Activated CD4-positive, alpha-beta T cell treated with anti-CD3 and anti-CD28 coated beads, Interleukin-2, amount 50 U/mL, for 4 hours (primary cell): ENCODE data around the gene PLEKHG7.
"Not testable (repeated sequence)": the region's sequence is repeated elsewhere in the genome, so short reads cannot be mapped to it uniquely, and the experiment has no call there.

ENCODE experiments used
- DNase-seq, 2 experiments: peaks; one replicate each; pipeline ENCODE4 v3.0.0-alpha.2; 2020

The PLEKHG7 gene, protein sequence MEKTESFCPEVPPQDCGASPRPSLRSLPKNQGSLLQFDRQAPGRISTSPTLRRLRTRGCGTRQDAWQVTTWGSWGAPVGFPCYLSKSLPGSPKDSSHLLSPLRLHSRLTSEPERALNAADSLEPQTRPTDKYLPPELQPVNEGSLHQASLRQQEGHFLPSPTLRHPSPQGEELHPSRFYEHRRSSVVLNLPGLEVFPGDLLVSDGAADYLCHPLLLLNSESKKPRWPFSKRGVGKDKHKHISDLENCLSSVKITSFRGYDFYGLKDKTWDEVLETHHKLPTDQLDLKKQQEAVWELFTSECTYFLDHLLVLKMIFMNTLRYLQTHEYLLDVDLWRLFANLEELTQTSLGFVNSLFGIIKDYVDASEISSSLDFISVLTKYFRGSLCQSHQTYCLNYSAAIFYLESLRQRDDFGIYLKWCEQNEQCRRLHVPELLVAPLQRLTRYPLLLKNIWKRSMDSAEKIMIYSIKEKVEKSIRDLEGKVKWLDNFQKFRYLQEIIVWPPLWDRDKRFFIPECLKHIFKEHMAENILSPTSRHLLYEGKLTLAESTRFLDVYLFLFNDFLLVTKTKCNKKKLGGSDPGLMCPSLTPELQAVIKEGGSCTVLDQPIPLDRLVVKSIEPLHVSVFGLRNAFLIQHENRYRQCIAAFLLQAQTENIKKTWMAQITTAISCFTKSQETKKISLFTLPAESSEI

DNA sequence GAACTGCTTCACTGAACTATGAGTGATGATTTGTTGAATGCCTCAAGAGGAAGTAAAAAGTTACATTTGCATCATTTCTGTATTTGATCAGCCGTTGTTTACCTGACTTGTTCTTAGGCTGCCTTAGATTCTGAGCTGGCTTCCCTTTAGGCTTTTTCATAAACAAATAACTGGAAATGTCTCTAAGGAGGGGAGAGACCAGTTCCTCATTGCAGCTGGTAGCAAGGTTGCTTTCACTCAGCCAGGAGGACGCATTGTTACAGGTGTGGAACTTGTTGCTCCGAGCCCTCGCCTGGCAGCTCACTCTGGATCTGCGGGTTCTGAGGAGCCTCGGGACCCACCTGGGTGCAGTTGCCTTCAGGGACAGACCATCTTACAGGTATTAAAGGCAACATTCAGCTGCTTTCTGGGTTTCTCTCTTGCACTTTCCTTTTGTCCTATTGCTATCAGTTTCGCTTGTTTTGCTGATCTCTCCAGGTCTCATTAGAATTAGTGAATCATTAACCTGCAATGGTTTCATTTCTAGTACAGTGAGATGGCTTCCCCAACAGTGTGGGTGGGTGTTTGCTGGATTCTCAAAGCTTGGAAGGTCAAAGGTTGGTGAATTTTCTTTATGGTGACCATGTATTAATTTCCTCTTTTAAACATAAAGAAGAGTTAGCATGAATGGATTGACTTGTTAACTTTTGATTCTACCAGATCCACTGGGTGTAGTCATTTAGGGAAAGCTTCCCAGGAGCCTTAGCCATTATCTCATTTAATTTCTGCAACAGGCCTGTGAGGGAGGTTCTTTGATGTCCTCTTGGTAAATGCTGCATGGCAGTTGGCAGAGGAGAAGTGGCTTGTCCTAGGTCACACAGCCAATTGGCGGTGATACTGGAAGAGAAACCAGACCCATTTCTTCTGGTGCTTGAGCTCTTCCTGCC, at the start of gene PLEKHG7:
PLEKHG7 (plus strand) TSS at position 236 of the 926 bp plus-strand sequence. CDS start 3,643 bp downstream, outside the sequence.
- DNase-seq = no peak

DNA sequence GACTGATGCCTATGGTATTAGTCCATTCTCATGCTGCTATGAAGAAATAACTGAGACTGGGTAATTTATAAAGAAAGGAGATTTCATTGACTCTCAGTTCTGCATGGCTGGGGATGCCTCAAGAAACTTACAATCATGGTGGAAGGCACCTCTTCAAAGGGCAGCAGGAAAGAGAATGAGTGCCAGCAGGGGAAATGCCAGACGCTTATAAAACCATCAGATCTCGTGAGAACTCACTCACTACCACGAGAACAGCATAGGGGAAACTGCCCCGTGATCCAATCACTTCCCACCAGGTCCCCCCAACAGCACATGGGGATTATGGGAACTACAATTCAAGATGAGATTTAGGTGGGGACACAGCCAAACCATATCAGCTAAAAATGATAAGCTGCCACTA, 48.5 kb upstream of the PLEKHG7 start:
- not testable (repeated sequence) for DNase-seq

DNA sequence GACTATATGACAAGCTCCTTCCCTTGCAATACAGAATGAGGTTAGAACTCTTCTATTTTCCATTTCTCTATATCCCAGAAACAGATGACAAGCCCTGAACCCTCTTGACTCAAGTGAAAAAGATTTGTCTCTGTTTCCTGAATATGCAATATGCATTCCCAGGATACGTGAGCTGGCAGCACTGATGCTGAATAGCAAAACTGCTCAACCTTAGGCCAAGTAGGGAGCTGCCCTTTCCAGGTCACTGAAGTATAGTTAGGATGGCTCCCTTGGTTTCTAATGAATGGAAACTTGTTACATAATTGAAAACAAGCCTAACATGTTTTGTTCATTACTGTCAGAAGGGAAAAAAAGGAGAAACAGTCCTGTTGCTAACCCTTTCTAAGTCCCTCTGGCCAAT, 47.9 kb upstream of the PLEKHG7 start:
- no peak for DNase-seq

DNA sequence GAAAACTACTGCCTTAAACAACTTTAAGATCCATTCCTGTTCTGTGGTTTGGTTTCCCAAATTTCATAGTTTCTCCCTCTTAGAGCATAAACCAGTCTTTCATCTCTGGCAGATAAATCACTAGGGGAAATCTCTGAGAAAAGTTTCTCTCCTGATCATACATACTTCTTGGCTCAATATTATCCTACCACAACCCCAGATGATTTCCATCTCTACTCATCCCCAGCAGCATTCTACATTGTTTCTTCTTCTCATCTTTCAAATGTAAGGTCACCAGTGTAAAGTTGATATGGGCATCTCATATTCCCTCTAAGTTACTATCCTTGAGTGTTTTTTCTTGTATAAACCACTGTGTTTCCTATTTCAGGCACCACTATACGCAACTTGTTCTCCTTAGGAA, 45.9 kb upstream of the PLEKHG7 start:
- no peak for DNase-seq

DNA sequence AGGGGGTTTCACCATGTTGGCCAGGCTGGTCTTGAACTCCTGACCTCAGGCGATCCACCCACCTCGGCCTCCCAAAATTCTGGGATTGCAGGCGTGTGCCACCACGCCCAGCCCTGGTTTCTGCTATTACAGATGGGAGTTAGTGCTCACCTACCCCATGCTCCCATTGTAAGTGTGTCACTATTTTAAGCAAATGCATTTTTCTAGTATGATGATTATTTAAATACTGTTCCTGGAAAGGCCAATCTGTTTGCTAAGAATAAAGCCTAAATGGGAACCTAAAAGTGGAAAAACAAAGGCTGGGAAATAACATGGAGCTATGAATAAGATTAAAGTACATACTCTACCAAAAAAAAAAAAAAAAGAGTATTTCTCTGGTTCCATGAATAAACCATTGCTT, 45.0 kb upstream of the PLEKHG7 start:
- DNase-seq = no peak

DNA sequence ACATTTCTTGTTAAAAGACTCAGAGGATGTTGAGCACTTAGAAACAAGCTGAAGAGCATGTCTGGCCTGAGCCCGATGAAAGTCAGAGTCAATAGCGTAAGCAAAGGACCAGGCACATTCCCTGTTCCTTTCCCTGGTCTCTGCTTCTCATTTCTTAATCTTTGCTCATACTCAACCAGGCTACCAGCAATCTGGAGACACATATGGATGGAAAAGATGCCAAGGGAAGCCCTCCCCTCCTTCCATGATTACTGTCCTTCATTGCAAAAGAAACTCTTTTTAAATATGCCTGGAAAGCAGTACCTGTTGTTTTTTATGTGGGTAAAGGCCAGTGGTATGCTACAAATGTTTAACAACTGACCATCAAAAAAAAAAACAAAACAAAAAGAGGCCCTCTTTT, 44.2 kb upstream of the PLEKHG7 start:
- DNase-seq = no peak

DNA sequence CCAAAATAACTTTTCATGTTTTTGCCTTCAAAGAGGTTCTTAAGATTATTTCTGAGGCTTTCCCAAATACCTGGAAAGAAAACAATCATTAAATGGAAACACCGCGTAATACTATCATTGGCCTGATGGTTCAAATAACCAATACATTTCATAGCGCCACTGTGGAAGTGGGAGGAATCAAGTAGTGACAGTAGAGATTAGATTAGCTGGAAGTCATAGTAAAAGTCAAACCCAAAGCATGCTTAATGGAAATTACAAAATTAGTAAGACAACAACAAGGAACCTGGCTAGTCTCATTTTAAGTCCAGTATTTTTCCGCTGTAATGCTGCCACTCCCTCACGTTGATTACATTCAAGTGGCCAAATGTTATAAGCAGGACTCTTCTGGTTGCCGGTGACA, 41.5 kb upstream of the PLEKHG7 start:
- no peak for DNase-seq

DNA sequence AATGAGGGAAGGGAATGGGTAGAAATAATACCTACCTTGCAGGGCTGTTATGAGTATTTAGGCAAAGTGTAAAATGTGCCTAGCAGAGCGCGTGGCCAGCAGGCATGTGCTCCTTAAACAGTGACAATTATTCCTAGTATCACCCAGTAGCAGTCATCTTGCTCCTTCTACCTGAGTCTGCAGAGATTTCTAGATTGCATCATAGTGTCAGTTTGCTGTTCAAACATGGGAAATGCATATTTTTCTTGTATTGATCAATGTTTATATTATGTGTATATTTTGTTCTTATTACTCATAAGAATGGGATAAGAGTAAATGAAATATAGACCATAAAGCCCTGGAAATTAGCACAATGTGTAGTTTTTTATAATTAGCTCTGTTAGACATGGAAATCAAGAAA, 37.3 kb upstream of the PLEKHG7 start:
- DNase-seq = no peak

DNA sequence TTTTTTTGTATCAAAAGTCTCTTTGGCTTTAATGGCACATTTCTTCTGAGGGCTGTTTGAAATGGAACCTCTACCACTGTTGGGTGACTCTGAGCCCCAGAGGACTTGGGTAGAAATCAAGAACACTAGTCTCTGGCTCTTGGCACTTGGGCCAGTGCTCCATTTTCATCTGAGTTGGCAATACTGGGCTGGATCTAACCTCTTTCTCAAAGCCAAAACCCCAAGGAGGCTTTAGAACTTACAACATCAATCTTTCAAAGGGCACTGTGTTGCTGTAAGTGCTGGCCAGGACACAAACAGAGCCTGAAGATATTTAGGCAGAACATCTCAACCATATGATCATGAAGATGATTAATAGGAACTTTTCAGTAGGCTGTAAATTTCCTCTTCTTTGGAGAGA, 34.0 kb upstream of the PLEKHG7 start:
- DNase-seq = no peak

DNA sequence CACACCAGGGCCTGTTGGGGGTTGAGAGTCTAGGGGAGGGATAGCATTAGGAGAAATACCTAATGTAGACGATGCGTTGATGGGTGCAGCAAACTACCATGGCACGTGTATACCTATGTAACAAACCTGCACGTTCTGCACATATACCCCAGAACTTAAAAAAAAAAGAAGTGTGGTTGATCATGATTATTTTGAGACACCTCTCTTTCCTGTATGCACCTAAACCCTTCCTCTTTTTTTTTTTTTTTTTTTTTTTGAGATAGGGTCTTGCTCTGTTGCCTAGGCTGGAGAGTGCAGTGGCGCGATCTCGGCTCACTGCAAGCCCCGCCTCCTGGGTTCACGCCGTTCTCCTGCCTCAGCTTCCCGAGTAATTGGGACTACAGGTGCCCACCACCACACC, 31.3 kb upstream of the PLEKHG7 start:
- DNase-seq = not testable (repeated sequence)

DNA sequence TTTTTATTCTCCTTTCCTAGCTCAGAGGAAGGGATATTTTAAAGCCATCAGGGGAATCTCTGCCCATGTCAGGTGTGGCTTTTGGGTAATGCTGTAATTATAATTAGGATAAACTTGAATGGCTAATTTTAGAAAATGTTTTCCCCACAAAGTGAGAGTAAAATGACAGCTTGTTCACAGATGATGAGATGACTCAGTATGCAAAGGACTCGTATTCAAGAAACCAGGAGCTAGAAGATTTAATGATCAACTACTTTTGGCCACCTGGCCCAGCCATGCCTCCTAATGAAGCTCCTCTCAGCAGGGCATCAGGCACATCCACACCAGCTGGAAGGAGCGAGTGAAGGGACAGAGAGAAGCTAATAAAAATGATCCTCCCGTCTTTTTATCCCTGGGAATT, 29.0 kb upstream of the PLEKHG7 start:
- DNase-seq = no peak

DNA sequence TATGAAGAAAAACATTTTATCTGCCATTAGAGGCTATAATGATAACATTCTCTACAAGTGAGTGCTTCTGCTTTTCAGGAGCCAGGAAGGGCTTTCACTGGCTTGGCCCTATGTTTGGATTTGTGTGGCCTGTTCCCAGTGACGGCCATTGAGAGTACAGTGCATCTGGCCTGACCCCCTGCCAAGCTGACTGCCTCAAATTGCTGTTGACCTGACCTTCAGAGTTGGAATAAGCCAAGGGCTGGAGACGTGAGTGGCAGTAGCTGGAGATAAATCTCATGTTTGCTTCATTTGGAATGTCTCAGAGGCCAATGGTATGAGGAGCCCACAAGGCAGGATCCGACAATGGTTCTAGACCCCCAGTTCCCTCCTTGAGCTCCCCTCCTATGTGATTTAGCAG, 28.3 kb upstream of the PLEKHG7 start:
- no peak for DNase-seq

DNA sequence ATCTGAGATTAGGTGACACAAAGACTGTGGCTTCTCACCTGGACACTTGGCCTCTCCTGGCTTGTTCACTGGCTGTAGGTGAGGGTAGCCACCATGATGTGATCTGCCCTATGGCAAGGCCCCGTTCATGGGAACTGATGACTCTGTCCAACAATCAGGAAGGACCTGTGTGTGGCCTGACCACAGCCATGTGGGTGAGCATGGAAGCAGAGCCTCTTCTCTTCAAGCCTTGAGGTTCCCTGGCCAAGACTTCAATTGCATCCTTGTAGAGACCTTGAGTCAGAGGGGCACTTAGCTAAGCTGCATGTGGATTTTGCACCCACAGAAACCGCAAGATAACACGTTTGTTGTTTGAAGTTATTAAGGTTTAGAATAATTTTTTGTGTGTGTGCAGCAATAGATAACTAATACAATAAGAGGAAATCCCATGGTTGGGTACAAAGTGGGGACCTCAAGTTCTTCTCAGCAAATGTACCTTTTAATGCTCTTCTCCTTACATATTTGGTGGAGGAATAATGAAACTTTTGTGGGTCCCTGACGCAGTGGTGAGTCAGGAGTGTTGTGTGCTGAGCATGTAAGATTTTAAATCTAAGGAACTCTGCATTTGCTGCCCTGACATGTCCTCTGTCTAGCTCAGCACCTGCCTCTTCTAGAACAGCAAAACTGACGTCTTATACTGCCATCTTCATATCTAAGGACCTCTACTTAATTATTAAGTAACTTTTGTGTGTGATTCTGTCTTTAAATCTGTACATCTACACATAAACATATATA, 27.5 kb upstream of the PLEKHG7 start:
- no peak for DNase-seq

DNA sequence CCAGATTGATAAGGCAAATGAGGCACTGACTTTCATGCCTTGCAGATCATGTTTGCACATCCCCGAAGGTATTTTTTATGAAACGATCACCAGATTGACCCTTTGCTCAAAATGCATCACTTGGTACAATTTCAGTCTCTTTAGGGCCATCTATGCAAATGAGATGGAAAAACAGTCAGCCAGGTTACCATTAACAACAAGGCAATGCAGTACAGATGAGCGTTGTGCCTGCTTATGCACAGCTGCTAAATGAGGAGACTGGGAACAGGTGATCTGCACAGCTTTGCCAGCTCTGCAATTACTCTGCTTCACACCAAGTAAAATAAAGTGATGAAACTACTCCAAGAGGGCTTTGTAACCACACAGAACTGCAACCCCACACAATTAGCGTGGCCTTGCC, 26.1 kb upstream of the PLEKHG7 start:
- no peak for DNase-seq

DNA sequence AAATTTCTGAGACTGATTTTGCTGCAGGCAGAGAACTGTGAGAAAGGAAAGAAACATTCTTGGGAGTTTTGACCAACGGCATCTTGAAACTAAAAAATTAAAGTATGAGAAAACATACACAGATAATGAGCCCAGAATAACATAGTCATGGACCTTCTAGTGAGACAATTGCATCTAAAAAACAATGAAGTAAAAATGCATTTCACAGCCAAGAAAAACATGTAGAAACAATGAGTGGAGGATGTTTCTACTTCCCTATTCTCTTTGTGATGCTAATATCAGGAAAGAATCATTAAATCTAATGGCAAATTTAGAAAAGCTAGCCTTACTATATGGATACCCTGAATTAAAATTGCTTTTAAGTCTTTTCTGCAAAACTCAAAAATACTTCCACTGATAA, 12.2 kb upstream of the PLEKHG7 start:
- no peak for DNase-seq

DNA sequence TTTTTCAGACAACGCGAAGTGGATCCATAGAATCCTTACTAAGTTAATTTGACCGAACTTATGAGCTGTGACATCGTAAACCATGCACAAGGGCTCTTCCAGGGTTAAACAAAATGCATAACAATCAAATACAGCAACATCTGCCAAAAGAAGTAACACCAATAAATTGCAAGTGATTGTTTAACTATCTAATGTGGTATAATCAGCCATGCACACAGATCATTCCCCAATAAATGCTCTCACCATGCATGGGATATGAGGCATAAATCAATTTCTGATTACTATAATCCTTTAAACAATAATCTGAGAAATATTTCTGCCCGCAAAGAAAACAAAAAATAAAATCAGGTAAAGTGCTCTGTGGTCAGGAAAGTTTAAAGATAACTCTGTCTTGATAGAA, 7.7 kb upstream of the PLEKHG7 start:
- no peak for DNase-seq

DNA sequence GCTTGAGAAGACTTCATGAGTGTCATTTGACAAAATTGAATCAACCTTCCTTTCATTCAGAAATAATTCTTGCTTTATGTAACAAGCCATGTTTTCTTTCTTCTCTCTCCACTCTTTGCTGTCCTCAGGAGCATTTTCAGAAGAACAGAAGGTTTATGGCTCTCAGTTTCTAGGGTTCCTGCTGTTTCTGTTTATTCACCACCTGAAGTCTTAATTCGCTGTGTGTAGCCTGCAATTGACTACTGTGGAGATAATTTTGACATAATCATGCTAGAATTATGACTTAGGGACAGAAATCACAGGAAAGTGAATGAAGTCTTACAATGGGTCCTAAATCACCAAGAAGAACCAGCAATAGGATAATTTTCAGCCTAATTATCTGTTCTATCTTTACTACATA, 7.2 kb upstream of the PLEKHG7 start:
- DNase-seq = no peak

DNA sequence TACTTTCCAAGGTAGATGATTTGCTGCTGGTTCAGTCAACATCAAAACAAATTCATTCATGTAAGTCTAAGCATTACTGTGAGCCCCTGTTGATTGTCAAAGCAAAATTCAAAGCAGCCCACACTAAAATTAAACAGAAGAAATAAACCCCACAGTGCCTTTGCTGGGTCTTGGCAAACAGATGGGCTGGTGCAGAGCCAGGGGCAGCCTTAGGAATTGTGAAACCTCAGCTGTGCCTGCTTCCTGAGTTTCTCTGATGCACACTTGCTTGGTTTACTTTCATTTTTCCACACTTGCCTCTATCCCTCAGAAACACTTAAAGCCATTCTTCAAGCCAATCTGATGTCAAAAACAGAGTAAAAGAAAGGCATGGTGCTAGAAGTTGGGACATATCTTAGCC, 6.6 kb upstream of the PLEKHG7 start:
- no peak for DNase-seq

DNA sequence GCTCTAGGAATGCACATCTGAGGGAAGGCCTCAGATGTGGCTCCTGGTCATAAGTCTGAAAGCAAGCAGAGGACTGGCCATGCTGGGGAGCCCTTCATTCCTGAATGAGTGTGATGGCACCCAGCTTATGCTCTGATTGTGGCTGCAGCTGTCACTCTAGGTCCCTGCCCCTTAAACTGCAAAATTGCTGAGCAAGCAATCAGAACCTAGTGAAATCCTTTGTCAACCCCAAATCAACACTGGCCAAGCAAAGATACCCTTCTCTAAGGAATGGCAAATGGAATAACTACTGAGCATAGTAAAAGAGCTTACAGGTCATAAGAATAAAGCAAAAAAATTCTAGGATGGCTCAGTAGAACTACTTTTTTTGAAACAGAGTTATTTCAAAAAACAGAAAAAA, 4.3 kb upstream of the PLEKHG7 start:
- DNase-seq = no peak

DNA sequence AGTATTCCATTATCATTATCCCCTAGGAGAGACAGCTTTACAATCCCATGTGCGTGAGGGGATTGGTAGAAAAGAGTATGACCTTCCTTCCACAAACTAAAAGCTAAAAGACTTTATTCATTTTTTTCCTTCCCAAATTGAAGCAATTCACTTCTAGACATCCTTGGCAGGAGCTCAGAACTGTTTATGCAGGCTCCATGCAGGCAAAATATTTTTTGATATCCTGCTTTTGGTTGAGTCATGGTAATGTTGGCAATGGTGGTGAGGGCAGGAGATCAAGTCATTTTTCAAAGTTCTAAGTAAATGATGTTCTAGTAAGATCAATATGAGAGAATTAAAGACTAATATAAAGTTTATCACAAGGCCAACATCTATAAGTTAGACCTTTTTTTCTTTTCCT, 1.3 kb upstream of the PLEKHG7 start:
- no peak for DNase-seq

DNA sequence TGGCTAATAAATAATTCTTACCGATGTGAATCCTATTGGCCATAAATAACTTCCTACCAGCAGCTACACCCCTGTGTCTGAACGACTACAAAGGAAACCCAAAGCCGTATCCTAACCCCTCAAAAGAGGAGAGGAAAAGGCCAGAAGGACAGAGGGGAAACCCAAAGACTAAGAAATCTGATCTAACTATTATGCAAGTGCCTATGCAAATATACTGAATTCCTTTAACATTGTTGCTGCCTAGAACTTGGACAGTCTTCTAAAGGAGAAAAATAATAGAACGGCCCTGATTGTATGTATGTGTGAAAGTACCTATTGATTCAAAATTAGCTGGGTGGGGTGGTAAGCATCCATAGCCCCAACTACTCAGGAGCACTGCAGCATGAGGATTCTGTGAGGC, 997 bp downstream of the PLEKHG7 start:
- no peak for DNase-seq

DNA sequence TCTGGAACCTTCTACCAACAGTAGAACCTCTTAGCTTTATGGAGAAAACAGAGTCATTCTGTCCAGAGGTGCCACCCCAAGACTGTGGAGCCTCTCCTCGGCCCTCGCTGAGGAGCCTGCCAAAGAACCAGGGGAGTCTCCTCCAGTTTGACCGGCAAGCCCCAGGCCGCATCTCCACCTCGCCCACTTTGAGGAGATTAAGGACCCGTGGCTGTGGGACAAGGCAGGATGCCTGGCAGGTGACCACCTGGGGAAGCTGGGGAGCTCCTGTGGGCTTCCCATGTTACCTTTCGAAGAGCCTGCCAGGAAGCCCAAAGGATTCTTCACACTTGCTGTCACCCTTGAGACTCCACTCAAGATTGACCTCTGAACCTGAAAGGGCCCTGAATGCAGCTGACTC, 3.8 kb downstream of the PLEKHG7 start:
- DNase-seq = no peak

DNA sequence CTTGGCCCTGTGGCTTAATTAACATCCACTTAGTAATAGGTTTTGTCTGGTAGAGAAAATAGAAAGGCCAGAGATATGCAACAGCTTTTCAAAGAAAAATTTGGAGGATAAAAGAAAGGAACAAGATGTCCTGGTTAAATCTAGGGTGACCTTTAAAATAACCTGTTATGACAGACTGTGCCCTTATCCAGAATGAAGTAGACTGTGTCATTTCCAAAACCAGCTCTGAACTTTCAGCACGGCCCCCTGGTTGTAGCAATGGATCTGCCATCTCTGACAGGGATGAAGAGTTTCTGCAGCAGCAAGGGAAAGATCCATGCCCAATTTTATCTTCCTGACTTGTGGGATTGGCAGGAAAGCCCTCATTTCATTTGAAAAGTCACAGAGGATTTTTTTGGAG, 5.1 kb downstream of the PLEKHG7 start:
- DNase-seq = no peak
